H7 (cell line): ENCODE measurements around the gene PPM1H. TPM values are rescaled to one million over a fixed set of nuclear protein-coding genes. Genes with fewer than 3 reads are reported as not detected.

ENCODE experiments used
- DNase-seq: peaks from one replicate; pipeline ENCODE4 v3.0.0; 2012
- H3K27me3 ChIP-seq: 2 replicates; pipeline ENCODE4 v1.6.0; 2011; ENCODE audit warnings: mild to moderate bottlenecking, low read length; ENCODE audit not compliant: control insufficient read depth, insufficient read depth
- H3K36me3 ChIP-seq: replicated peaks from 2 replicates; pipeline ENCODE4 v1.5.1; 2011; ENCODE audit warnings: low read length; ENCODE audit not compliant: control insufficient read depth, insufficient read depth
- H3K4me3 ChIP-seq: 2 replicates; pipeline ENCODE4 v1.5.1; 2011; ENCODE audit warnings: low read depth, mild to moderate bottlenecking, control low read depth, low read length, moderate library complexity; ENCODE audit not compliant: insufficient read depth
- total RNA-seq: library from RNA; depleted of rRNA; stranded (reverse); fragments of >200 nt; shearing (Covaris generic); gene quantifications from 2 replicates; pipeline ENCODE4 v1.2.3, GENCODE V29; 2014

Gene PPM1H
- total RNA-seq, 1 experiment from 2014 or later: 17.0 TPM

DNA sequence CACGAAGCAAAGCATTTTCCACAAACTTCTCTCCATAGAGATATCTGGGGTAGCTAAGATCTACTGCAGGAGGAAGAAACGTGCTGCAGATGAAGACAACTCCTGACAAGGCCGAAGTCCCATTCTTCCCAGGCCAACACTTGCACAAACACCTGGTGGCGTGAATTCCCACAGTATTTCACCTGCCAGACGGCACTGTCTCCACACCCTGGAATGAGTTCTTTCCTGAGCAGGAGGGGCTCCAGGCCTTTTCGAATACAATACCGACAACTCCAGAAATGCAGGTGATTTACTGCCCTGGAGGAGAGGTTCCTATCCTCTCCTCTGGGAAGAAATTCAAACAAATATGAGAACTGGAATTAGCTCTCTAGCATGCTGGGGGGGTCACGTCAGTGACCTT lies 288.4 kb downstream of the PPM1H start:
- DNase-seq: no peak
- no peaks in the 10 kb centered on the region for H3K27me3 ChIP-seq
- 0 out of 2 replicates have a peak, but pooled peaks cover 1% of the 10 kb centered on the region for H3K36me3 ChIP-seq
- H3K4me3 ChIP-seq: no peak overlapping the region

DNA sequence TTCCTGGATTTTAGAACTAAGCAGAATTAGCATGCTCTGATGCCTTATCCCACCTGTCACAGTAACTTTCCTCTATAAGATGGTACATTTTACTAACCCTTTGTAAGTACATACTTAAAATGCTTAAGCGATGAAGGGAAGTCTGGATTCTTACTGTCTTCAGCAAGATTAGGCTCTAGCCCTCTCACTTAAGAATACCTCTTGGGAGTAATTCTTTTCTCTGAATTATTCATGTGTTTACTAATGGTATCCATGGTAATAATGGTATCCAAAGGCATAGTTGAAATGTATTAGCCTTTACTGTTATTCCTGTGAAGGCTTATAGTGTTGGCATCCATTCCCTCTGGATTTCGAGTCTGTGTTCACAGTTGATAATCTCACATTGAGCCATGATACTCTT lies 291.5 kb downstream of the PPM1H start:
- 0 out of 2 replicates have a peak, but pooled peaks cover 1% of the 10 kb centered on the region for H3K36me3 ChIP-seq
- H3K4me3 ChIP-seq: no peak overlapping the region
- no peak for DNase-seq

DNA sequence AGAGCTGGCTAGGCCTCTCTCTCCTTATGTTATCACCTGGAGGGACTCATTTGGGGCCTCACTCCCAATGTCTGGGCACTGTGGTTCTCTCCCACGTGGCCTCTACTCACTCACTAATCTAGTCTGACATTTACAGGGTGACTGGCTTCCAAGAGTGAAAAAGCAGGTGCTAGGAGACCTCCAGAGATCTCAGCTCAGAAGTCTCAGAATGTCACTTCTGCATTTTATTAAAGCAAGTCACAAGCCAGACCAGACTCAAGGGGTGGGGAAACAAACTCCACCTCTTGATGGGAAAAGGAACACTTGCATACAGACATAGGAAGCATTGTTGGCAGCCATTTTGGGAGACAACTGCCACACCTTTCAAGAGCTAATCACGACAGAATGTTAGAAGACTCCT lies 292.5 kb downstream of the PPM1H start:
- no peaks in the 10 kb centered on the region for H3K36me3 ChIP-seq
- DNase-seq: no peak
- H3K27me3 ChIP-seq: no peaks in the 10 kb centered on the region
- no peak overlapping the region for H3K4me3 ChIP-seq

More for the DNA sequence above, 291.5 kb downstream of the PPM1H start:
- H3K27me3 ChIP-seq: no peaks in the 10 kb centered on the region

DNA sequence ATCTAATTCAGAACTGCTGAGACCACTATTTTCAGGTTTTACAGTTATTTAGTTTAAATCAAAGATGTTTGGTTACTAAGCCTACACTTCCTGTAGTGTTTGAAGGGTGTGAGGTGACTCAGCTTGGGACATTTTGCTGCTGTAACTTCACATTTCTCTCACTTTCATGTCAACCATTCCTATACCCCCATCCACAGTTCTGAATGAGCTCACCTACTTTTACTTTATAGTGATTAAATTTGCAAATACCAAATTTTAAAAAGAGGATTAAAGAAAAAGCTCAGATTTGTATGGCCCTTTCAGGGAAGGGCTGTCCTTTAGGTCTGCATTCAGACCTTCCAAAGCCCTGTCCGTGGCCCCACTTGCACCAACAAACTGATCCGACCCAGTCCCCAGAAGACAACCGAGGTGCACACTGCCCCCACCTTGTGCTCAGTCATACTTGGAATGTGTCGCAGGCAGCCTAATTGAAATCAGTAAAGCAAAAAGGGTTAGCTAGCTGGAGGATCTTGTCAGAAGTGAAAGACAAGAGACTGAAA lies 294.0 kb downstream of the PPM1H start:
- Histone ChIP-seq H3K36me3 (no peaks in the 10 kb centered on the region), H3K27me3 (no peaks in the 10 kb centered on the region), H3K4me3 (no peak overlapping the region)
- no peak for DNase-seq

DNA sequence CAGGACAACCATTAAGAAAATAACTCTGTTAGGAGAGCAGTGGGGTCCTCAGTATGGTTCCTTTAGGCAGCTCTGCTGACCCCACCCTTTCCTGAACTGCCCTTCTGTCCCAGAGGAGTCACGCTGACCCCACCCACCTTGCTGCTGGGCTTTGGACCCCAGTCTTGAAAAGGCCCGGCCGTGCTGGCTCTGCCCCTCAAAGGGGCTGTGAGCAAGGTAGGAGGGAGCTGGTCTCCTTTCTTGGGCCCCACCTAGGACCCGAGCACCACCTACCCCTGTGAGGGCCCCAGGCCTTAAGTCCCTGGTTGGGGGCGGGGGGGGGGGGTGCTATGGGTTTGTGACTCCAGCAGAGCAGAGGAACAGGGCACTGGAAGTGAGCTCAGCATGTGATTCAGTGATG lies 297.3 kb downstream of the PPM1H start:
- H3K36me3 ChIP-seq: no peaks in the 10 kb centered on the region
- H3K4me3 ChIP-seq: no peak overlapping the region
- peaks cover 6% of the 10 kb centered on the region for H3K27me3 ChIP-seq
- peak; percentile 65 for DNase-seq

DNA sequence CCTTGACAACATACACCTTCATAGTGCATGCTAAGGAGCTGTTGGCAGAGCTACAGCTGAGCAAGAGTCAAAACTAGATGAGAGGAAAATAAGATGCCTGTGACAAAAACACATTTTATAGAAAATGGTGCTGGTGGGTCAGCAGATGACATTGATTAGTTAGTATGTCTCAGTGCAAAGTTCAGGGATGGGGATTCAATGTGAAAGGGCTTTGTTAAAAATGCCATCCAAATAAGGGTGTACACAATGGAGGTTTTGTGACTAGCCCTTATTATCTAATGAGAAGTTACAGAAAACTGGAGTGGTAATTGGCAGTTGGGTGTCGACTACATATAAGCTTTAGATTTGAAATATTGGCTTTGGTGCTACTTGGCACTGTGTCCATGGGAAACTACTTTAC lies 299.3 kb downstream of the PPM1H start:
- Histone ChIP-seq H3K4me3 (no peak overlapping the region), H3K36me3 (no peaks in the 10 kb centered on the region), H3K27me3 (peaks cover 15% of the 10 kb centered on the region)
- no peak for DNase-seq

DNA sequence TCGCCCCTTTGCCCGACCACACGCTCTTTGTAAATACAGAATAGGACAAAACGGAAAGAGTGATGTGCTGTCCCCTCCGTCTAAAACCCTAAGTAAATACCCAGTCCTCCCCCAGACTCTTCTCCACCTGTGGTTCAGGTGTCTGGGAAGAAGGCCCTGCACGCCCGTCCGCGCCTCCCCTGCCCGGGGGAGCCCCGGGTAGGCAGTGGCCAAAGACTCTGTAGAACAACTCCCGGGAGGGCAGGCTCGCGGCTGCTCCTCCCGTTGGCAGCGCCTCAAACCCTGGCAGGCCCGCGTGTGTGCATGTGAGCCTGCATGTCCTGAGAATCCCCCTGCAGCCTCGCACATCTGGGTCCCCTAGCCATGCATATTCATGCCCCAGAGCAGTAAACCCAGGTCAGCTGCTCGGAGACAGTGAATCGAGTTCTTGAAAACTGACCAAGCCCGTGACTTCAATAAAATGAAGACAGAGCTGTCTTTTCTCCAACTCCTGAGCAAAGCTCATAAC lies 302.5 kb downstream of the PPM1H start:
- H3K27me3 ChIP-seq: peaks cover 15% of the 10 kb centered on the region
- no peaks in the 10 kb centered on the region for H3K36me3 ChIP-seq
- peak; percentile 86 for DNase-seq
- H3K4me3 ChIP-seq: peak overlapping the region; percentile 46

DNA sequence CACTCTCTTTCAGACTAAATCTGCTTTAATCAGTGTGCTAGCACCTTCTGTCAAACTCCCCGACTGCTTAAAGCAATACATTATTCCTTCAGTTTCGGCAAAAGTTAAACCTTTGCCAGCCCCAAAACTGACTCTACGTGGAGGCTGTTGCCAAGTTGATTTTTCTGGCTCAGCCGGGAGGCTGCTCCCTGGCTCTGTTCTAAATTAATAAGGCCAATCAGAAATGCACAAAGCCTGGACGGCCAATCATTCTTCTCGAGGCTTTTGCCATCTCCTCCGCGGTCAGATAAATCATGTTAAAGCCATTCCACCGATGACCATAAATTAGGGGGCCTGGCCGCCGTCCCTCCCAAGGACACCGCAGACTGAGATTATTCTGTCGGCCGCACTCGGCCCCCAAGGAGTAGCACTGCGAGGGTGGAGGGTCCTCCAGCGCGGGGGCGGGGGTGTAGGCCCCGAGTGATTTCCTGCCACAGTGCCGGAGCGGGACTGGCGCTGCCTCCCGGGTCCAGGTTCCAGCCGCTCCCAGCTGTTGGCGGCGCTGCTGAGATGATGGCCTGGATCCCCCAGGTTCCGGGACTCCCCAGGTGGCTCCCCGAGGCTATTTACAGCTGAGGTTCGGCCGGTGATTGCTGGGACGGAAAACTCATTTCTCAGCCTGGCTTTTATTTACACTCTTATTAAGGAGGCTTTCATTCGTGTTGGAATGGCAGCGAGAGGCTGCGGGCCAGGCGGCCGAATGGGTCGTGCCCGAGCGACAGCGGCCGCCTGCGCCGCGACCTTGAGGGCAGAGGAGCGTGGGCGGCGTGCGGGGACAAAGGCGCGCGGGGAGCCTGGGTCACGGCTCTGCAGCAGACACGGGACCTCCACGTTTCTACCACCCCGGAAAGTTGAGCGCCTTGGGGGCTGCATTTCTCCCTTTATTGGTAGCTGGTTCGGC lies 303.2 kb downstream of the PPM1H start:
- Histone ChIP-seq H3K27me3 (peaks cover 15% of the 10 kb centered on the region), H3K36me3 (no peaks in the 10 kb centered on the region), H3K4me3 (peak overlapping the region; percentile 46)
- DNase-seq: peak; percentile 90

DNA sequence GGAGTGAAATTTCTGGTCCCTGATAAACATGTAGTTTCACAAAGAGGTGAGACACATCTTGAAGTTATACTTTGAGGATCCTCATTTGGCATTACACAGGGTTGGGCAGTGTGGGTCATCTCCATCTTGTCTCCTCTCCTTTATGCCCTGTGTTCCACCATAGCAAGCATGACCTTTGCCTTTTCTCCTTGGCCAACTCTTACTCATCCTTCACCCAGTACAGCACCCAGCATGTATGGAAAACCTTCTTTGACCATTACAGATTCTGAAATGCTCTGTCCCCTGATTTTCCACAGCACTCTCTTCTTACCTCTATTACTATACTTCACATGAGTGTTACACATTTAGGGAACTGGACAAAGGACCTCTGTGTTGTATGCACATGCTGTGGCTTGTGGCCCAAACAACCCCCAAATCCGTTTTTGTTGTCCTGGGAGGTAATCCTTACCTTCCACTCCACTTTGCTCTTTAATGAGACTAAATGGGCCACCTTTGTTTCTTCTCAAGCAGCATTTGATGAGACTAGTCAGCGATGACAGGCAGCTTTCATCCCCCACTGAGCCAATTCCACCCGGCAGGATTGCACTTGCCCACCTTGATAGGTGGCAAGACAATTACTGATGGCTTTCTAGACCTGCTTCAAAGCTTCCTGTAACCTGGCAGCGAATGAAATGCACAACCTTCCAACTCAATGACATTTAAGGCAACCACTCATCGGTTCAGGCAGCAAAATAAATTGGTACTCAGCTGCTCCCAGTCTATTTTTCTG lies 304.8 kb downstream of the PPM1H start:
- peaks cover 15% of the 10 kb centered on the region for H3K27me3 ChIP-seq
- no peak overlapping the region for H3K4me3 ChIP-seq
- no peaks in the 10 kb centered on the region for H3K36me3 ChIP-seq
- no peak for DNase-seq

DNA sequence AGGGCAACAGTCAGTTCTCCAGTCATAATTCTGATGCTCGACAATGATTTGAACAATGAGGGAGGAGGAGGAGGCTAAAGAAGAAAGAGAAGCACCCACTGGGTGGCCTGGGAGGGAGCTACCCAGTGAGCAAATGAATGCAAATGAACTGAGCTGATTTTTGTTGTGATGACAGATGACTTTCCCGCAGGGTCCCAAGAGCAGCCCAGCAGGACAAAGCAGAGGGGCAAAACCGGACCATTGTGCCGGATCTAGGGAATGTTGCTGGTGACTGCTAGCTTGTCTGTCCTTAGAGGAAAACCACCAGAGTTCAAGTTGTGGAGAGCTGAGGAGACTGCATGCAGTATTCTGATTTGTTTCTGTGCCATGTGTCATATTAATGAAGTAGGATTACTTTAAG lies 305.5 kb downstream of the PPM1H start:
- Histone ChIP-seq H3K36me3 (no peaks in the 10 kb centered on the region), H3K4me3 (no peak overlapping the region), H3K27me3 (peaks cover 15% of the 10 kb centered on the region)
- DNase-seq: peak; percentile 76

DNA sequence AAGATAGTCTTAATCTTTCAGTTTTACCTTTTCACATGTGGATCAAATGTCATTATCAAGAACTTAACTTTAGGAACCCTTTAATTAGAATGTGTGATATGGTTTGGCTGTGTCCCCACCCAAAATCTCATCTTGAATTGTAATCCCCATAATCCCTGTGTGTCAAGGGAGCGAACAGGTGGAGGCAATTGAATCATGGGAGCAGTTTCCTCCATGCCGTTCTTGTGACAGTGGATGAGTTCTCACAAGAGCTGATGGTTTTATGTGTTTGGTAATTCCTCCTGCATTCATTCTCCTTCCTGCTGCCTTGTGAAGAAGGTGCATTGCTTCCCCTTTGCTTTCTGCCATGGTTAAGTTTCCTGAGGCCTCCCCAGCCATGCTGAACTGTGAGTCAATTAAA lies 307.8 kb downstream of the PPM1H start:
- peaks cover 6% of the 10 kb centered on the region for H3K27me3 ChIP-seq
- no peak for DNase-seq
- H3K4me3 ChIP-seq: no peak overlapping the region
- no peaks in the 10 kb centered on the region for H3K36me3 ChIP-seq

DNA sequence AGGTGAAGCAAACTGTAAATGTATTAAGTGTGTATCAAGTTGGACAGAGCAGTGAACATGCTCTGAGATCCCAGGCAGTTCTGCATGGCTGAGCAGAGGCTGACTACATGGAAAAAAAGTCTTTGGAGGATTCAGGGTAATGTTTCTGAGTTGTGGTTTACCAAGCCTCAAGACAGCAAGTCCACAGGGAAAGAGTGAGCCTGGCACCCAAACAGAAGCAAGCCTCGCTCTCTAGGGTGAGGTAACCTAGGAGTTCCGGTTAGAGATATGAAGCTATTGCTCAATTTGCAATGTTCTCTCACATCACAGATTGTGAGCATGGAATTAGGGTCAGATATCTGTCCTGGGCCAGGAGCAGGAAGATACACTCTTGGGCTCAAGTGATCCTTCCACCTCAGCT lies 309.7 kb downstream of the PPM1H start:
- no peak for DNase-seq
- Histone ChIP-seq H3K4me3 (no peak overlapping the region), H3K27me3 (no peaks in the 10 kb centered on the region), H3K36me3 (no peaks in the 10 kb centered on the region)

DNA sequence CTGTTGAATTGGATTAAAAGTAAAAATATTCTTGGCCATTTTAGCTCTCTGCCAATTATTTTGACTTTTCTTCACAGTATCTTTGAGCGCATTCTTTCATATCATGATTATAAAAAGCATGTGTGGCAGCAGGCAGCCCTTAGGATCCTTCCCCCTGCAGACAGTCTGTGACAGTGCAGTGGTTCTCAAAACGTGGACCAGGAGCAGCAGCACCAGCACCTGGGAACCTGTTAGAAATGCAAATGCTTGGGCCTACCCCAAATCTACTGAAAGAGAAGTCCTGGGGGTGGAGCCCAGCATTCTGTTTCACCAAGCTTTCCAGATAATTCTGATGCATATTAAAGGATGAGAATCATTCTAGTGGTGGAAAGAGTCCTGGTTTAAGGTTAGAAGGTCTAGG lies 312.8 kb downstream of the PPM1H start:
- Histone ChIP-seq H3K4me3 (no peak overlapping the region), H3K36me3 (no peaks in the 10 kb centered on the region), H3K27me3 (no peaks in the 10 kb centered on the region)
- DNase-seq: no peak

DNA sequence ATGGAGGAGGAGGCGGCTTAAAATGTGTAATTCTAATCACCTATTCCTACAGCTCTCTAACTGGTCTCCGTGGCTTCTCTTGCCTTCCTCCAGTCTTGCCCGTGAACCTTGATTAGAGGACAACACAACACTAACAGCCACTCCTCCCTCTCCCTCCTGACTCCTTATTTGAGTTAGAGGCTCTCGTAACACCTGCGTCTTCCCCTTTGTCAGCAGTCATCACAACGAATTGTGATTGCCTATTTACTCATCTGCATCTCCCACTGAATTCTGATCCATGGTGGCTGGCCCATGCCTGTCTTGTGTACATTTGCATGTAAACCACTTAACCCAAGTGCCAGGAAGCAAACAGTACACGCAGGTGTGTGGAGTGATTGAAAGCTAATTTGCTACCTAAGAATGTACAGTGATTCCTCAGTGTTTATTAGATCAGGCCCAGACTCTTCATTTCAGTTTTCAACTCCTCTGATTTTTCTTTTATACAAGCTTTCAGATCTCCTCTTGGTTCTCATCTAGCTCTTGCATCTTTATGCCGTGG lies 313.8 kb downstream of the PPM1H start:
- Histone ChIP-seq H3K27me3 (no peaks in the 10 kb centered on the region), H3K36me3 (no peaks in the 10 kb centered on the region), H3K4me3 (no peak overlapping the region)
- DNase-seq: no peak
